Measurements from ENCODE around the gene NTHL1.

The NTHL1 gene

GRCh38 chr16:2053897-2054296, 6.3 kb upstream of the NTHL1 start:
- Mint-ChIP-seq H3K9me3 (no peaks in the 10 kb centered on the region), H3K27ac (no peak overlapping the region), H3K4me1 (no peaks in the 10 kb centered on the region), H3K4me3 (no peak overlapping the region), H3K36me3 (ENCODE audit: low read depth) (peaks cover 27% of the 10 kb centered on the region), H3K27me3 (ENCODE audit: low read depth) (peaks cover 4% of the 10 kb centered on the region)
- no peak for TF ChIP-seq CTCF (IDR thresholded peaks at IDR 0.05; ENCODE audit: unreplicated experiment in 3 of 3)

GRCh38 chr16:2053211-2053610, 5.6 kb upstream of the NTHL1 start:
- H3K27ac Mint-ChIP-seq = no peak overlapping the region
- peaks cover 21% of the 10 kb centered on the region for H3K36me3 Mint-ChIP-seq (ENCODE audit: low read depth)
- H3K4me3 Mint-ChIP-seq = peak overlapping the region in 1 of 3 experiments; percentile 30
- H3K27me3 Mint-ChIP-seq (ENCODE audit: low read depth) = peaks cover 4% of the 10 kb centered on the region
- no peak for TF ChIP-seq CTCF (IDR thresholded peaks at IDR 0.05; ENCODE audit: unreplicated experiment in 3 of 3)
- no peaks in the 10 kb centered on the region for H3K4me1 Mint-ChIP-seq
- H3K9me3 Mint-ChIP-seq = no peaks in the 10 kb centered on the region

GRCh38 chr16:2048116-2048543, 496 bp upstream of the NTHL1 start:
- H3K27ac Mint-ChIP-seq = peak overlapping the region in 1 of 3 experiments; percentile 60
- TF ChIP-seq CTCF (IDR thresholded peaks at IDR 0.05; ENCODE audit: unreplicated experiment in 3 of 3) = no peak
- H3K9me3 Mint-ChIP-seq = no peaks in the 10 kb centered on the region
- peaks cover 15% of the 10 kb centered on the region for H3K36me3 Mint-ChIP-seq (ENCODE audit: low read depth)
- peak overlapping the region; percentile 91 to 94 (median 92) for H3K4me3 Mint-ChIP-seq
- peaks cover 12% of the 10 kb centered on the region for H3K4me1 Mint-ChIP-seq
- H3K27me3 Mint-ChIP-seq (ENCODE audit: low read depth) = no peaks in the 10 kb centered on the region

GRCh38 chr16:2046893-2047329, 723 bp downstream of the NTHL1 start:
- H3K27me3 Mint-ChIP-seq (ENCODE audit: low read depth) = no peaks in the 10 kb centered on the region
- no peaks in the 10 kb centered on the region for H3K9me3 Mint-ChIP-seq
- H3K4me3 Mint-ChIP-seq = peak overlapping the region; percentile 93 to 95 (median 94)
- peaks cover 15% of the 10 kb centered on the region for H3K4me1 Mint-ChIP-seq
- H3K27ac Mint-ChIP-seq = peak overlapping the region; percentile 86 to 96 (median 89)
- H3K36me3 Mint-ChIP-seq (ENCODE audit: low read depth) = peaks cover 9% of the 10 kb centered on the region
- no peak for TF ChIP-seq CTCF (IDR thresholded peaks at IDR 0.05; ENCODE audit: unreplicated experiment in 3 of 3)

GRCh38 chr16:2045965-2046892, 1.4 kb downstream of the NTHL1 start:
- Mint-ChIP-seq H3K27me3 (ENCODE audit: low read depth) (no peaks in the 10 kb centered on the region), H3K9me3 (no peaks in the 10 kb centered on the region), H3K27ac (peak overlapping the region; percentile 86 to 96 (median 89)), H3K4me3 (peak overlapping the region; percentile 93 to 95 (median 94)), H3K4me1 (peaks cover 15% of the 10 kb centered on the region), H3K36me3 (ENCODE audit: low read depth) (peaks cover 5% of the 10 kb centered on the region)
- no peak for TF ChIP-seq CTCF (IDR thresholded peaks at IDR 0.05; ENCODE audit: unreplicated experiment in 3 of 3)

All from nephron (organoid).